Muscle of leg (tissue), 11 donors: ENCODE results near the gene LCE1C. TPM values are rescaled to one million over a fixed set of nuclear protein-coding genes. Genes with fewer than 3 reads are reported as not detected.

Experiments
- DNase-seq: peaks from one replicate; pipeline ENCODE4 v3.0.0; 2013
- H3K27ac ChIP-seq: one replicate; pipeline ENCODE4 v1.5.1; 2013; ENCODE audit warnings: mild to moderate bottlenecking, low read length, control low read depth
- H3K27me3 ChIP-seq: one replicate; pipeline ENCODE4 v1.6.1; 2013; ENCODE audit warnings: low read length; ENCODE audit not compliant: control insufficient read depth, insufficient read depth
- H3K36me3 ChIP-seq: one replicate; pipeline ENCODE4 v1.6.1; 2013; ENCODE audit warnings: low read length; ENCODE audit not compliant: control insufficient read depth, insufficient read depth
- H3K4me1 ChIP-seq: one replicate; pipeline ENCODE4 v1.6.1; 2013; ENCODE audit warnings: low read length; ENCODE audit not compliant: control insufficient read depth, insufficient read depth
- H3K4me3 ChIP-seq: one replicate; pipeline ENCODE4 v1.5.1; 2013; ENCODE audit warnings: low read length, control low read depth
- H3K9me3 ChIP-seq: replicated peaks from 2 replicates; pipeline ENCODE4 v1.6.1; 2013; ENCODE audit warnings: low read depth, low read length; ENCODE audit not compliant: control insufficient read depth
- WGBS: methylation state at CpG from one replicate; pipeline ENCODE4 v1.1.5; 2013; ENCODE audit warnings: missing lambda C conversion rate; ENCODE audit not compliant: insufficient coverage; 5-methylcytosine and 5-hydroxymethylcytosine counted together
- polyA plus RNA-seq, 8 donors: library from polyadenylated mRNA; unstranded; fragments of 120-200 nt; gene quantifications; one replicate each; pipeline versions ENCODE4 v1.2.1 to v1.2.3, GENCODE V29; 2013; ENCODE audit warnings: inconsistent platforms in 1 of 8, low replicate concordance in 1 of 8; ENCODE audit not compliant: insufficient read length in 8 of 8, insufficient read depth in 1 of 8
- total RNA-seq: library from RNA; stranded (reverse); fragments of 120-200 nt; gene quantifications from one replicate; pipeline ENCODE4 v1.2.4, GENCODE V29; 2013

LCE1C gene
- total and polyA plus RNA-seq, 9 donors, result not detected

- Histone ChIP-seq H3K4me3 (no peak overlapping the region), H3K36me3 (no peaks in the 10 kb centered on the region), H3K27me3 (no peaks in the 10 kb centered on the region), H3K4me1 (no peaks in the 10 kb centered on the region), H3K9me3 (no peaks in the 10 kb centered on the region), H3K27ac (no peak overlapping the region)
- no peak for DNase-seq
- 86% methylated on average over 1 of the region's 1 CpG for WGBS
These were observed 5.1 kb downstream of the LCE1C start for GRCh38 chr1:152801333-152801732.

DNA sequence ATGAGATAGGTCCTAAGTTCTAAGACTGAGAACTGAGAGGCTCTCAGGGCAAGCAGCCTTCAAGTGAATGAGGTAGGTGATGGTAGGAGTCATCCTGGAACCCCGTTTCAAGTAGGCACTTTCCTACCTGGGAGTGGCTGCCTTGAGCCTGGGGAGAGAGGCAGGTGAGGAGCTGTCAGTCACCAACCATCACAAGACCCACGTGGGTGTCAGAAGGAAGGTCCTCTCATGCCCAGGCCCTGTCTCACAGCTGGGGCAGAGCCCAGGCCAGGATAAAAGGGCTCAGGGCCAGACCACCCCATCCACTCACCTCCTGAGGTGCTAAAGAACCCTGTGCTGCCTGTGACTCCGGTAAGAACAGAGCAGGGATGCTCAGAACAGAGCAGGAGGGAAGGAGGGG, 10.0 kb downstream of the LCE1C start, which contains the start of gene LCE1D:
Gene LCE1D (plus strand): TSS at position 301 of the 400 bp plus-strand sequence. CDS start 1,074 bp downstream, outside the sequence.
- no peaks in the 10 kb centered on the region for H3K4me1 ChIP-seq
- no peak within 1 kb of the TSS for H3K27ac ChIP-seq
- DNase-seq, result no peak
- no peaks in the 10 kb centered on the region for H3K36me3 ChIP-seq
- no peaks in the 10 kb centered on the region for H3K9me3 ChIP-seq
- H3K27me3 ChIP-seq, result no peaks in the 10 kb centered on the region
- 25% methylated on average over 1 of the region's 3 CpGs for WGBS
- H3K4me3 ChIP-seq, result no peak within 1 kb of the TSS

DNA sequence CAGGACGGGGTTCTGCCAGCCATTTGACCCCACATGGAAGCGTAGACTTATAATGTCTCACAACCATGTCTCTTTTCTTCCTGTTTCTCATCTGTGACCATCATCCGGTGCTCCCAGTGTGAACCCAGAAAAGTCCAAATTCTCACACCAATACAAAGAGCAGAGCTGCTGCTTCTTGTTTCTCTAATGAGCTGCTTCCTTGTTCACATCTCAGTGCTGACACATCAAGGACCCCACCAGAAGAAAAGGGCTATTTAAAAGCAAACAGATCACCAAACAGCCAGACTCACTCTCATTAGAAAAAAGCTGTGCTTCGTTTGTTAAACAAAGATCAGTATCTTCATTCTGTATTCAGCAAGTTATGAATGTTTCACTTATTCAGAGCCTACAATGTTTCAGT, 10.8 kb downstream of the LCE1C start:
- no peaks in the 10 kb centered on the region for H3K9me3 ChIP-seq
- H3K36me3 ChIP-seq, result no peaks in the 10 kb centered on the region
- H3K27me3 ChIP-seq, result no peaks in the 10 kb centered on the region
- no peak overlapping the region for H3K4me3 ChIP-seq
- no peak for DNase-seq
- H3K27ac ChIP-seq, result no peak overlapping the region
- WGBS, result 75% methylated on average over 2 of the region's 4 CpGs
- no peaks in the 10 kb centered on the region for H3K4me1 ChIP-seq

DNA sequence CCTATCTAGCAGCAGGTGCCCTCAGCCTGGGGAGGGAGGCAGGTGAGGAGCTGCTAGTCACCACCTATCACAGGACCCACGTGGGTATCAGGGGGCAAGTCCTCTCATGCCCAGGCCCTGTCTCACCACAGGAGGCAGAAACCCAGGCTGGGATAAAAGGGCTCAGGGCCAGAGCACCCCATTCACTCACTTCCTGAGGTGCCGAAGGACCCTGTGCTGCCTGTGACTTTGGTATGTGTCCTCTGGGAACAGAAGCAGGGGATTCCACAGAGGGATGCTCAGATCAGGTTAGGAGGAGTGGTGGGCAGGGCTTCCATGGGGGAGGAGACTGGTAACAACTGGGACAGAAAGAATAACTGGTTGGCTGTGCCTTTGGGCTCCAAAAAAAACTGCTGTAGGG, 20.4 kb downstream of the LCE1C start, which contains the start of gene LCE1E:
Gene LCE1E (plus strand): TSS at position 181 of the 400 bp plus-strand sequence. CDS start 1,043 bp downstream, outside the sequence.
- no peak for DNase-seq
- Histone ChIP-seq H3K36me3 (no peaks in the 10 kb centered on the region), H3K4me1 (no peaks in the 10 kb centered on the region), H3K4me3 (no peak within 1 kb of the TSS), H3K27me3 (no peaks in the 10 kb centered on the region), H3K9me3 (no peaks in the 10 kb centered on the region), H3K27ac (no peak within 1 kb of the TSS)
- WGBS, result no CpG with 5 or more reads among the region's 2 CpGs

- Histone ChIP-seq H3K36me3 (no peaks in the 10 kb centered on the region), H3K9me3 (no peaks in the 10 kb centered on the region), H3K4me3 (no peak overlapping the region), H3K4me1 (no peaks in the 10 kb centered on the region), H3K27me3 (no peaks in the 10 kb centered on the region), H3K27ac (no peak overlapping the region)
- no peak for DNase-seq
- WGBS, result 100% methylated on average over 1 of the region's 2 CpGs
These were observed 23.4 kb downstream of the LCE1C start for GRCh38 chr1:152783095-152783494.

GRCh38 chr1:152777510-152778137, 28.8 kb downstream of the LCE1C start:
- Histone ChIP-seq H3K27ac (no peak overlapping the region), H3K27me3 (no peaks in the 10 kb centered on the region), H3K36me3 (no peaks in the 10 kb centered on the region), H3K4me1 (no peaks in the 10 kb centered on the region), H3K9me3 (peaks cover 10% of the 10 kb centered on the region), H3K4me3 (no peak overlapping the region)
- DNase-seq, result no peak
- no CpG with 5 or more reads among the region's 4 CpGs for WGBS

GRCh38 chr1:152776361-152776760, 30.1 kb downstream of the LCE1C start:
- WGBS, result 64% methylated on average over 11 of the region's 11 CpGs
- Histone ChIP-seq H3K4me3 (no peak overlapping the region), H3K27me3 (no peaks in the 10 kb centered on the region), H3K27ac (no peak overlapping the region), H3K36me3 (no peaks in the 10 kb centered on the region), H3K4me1 (no peaks in the 10 kb centered on the region), H3K9me3 (peaks cover 10% of the 10 kb centered on the region)
- no peak for DNase-seq

DNA sequence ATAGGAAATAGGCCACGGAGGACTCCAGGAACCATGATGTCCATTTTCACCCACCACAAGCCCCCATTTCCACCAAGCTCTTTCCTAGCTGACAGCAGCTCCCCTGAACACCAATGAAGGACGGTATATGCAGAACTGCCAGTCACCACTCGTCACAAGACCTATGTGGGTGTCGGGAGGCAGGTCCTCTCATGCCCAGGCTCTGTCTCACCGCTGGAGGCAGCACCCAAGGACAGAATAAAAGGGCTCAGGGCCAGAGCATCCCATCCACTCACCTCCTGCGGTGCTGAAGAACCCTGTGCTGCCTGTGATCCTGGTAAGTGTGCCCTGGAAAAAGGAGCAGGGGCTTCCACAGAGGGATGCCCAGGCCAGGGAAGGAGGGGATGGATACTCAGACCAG, 31.6 kb downstream of the LCE1C start, which contains the start of gene LCE1F:
Gene LCE1F (plus strand): TSS at position 266 of the 400 bp plus-strand sequence. CDS start 1,232 bp downstream, outside the sequence.
- DNase-seq, result no peak
- 83% methylated on average over 4 of the region's 6 CpGs for WGBS
- H3K36me3 ChIP-seq, result no peaks in the 10 kb centered on the region

DNA sequence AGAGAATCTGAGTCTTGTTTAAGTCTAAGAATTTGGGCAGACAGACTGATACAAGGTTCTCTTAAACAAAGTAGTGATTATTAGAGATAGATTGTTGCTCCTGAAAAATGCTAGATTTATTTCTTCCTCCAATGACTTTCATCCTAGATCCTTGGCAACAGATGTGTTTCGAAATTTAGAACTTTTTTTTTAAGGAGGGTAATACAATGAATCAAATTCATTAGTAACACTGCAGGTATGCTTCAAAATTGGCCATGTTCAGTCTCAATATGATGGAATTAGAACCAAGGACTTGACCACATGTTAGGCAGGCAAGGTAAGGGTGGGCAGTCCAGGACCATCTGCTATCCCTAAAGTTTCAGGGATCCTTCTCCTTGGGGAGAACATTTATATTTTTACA, 36.0 kb downstream of the LCE1C start:
- Histone ChIP-seq H3K36me3 (no peaks in the 10 kb centered on the region), H3K9me3 (peaks cover 5% of the 10 kb centered on the region), H3K4me1 (no peaks in the 10 kb centered on the region), H3K27me3 (no peaks in the 10 kb centered on the region), H3K27ac (no peak overlapping the region), H3K4me3 (no peak overlapping the region)
- no CpG with 5 or more reads among the region's 1 CpG for WGBS
- DNase-seq, result no peak

More for the DNA sequence above, 31.6 kb downstream of the LCE1C start, which contains the start of gene LCE1F:
- H3K9me3 ChIP-seq, result peaks cover 10% of the 10 kb centered on the region
- no peak within 1 kb of the TSS for H3K27ac ChIP-seq
- no peak within 1 kb of the TSS for H3K4me3 ChIP-seq
- H3K27me3 ChIP-seq, result no peaks in the 10 kb centered on the region
- H3K4me1 ChIP-seq, result no peaks in the 10 kb centered on the region

DNA sequence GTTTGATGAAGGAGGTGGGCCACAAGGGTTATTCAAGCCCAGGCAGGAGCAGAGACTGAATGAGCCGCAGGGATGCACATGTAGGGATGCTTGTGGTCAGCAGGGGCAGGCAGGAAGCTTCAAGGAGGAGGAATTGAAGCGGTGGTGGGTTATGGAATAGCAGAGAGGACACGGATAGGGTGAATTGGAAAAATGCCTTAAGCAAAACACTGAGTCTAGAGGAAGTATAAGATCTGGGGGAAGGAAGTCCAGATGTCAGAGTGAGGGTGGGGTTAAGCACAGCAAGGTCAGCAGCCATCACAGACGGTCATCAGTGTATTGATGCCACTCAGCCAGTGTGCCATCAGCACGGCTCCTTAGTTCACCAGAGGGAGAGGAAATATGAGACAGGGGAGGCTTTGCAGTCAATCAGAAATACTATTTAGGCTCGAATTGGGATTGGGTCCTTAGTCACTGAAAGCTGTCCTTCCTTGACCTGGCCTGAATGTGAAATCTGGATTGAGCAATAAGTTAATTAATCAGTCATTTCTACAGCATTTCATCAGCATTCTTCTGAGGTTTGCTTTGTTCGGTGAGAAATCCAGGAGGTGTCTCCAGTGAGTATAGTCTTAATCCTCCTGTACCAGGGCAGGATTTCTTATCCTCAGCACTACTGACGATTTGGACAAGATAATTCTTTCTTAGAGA, 37.5 kb downstream of the LCE1C start:
- Histone ChIP-seq H3K4me3 (no peak overlapping the region), H3K9me3 (no peaks in the 10 kb centered on the region), H3K27me3 (no peaks in the 10 kb centered on the region), H3K4me1 (no peaks in the 10 kb centered on the region), H3K36me3 (no peaks in the 10 kb centered on the region), H3K27ac (no peak overlapping the region)
- 47% methylated on average over 6 of the region's 8 CpGs for WGBS
- no peak for DNase-seq
